K562 (cell line): Measurements from ENCODE around the gene ST3GAL3. TPM values are rescaled to one million over a fixed set of nuclear protein-coding genes. Genes with fewer than 3 reads are reported as not detected.

Experiments
- ARNT ChIP-seq, 2 experiments: fragments of 450-650 bp; IDR thresholded peaks; 2 replicates each; pipeline ENCODE4 v1.6.1; 2016; ENCODE audit warnings: mild to moderate bottlenecking in 1 of 2
- FOXK1 ChIP-seq: sonication (generic); formaldehyde crosslinking; IDR thresholded peaks from 2 replicates; pipeline ENCODE4 v1.8.0; 2022; ENCODE audit warnings: missing genetic modification reagents, mild to moderate bottlenecking, borderline replicate concordance
- HLTF ChIP-seq: fragments of 450-650 bp; IDR thresholded peaks from 2 replicates; pipeline ENCODE4 v1.6.1; 2016
- MBD2 ChIP-seq: sonication (generic); IDR thresholded peaks from 2 replicates; pipeline ENCODE4 v1.6.1; 2016; ENCODE audit warnings: low read depth, borderline replicate concordance
- NR1H2 ChIP-seq: sonication (generic); formaldehyde crosslinking; IDR thresholded peaks from 2 replicates; pipeline ENCODE4 v1.4.0; 2020; ENCODE audit warnings: mild to moderate bottlenecking, missing genetic modification reagents
- PRMT5 ChIP-seq: sonication (generic); formaldehyde crosslinking; IDR thresholded peaks from 2 replicates; pipeline ENCODE4 v1.5.0; 2020; ENCODE audit warnings: missing genetic modification reagents
- PTTG1 ChIP-seq: fragments of 450-650 bp; IDR thresholded peaks from 2 replicates; pipeline ENCODE4 v1.6.1; 2016; ENCODE audit warnings: low read depth, mild to moderate bottlenecking, missing genetic modification characterization, missing compliant biosample characterization
- SETDB1 ChIP-seq: IDR thresholded peaks from one replicate; pipeline ENCODE4 v1.6.1; 2012; ENCODE audit warnings: low read length, control low read depth, inconsistent platforms
- SMAD3 ChIP-seq: fragments of 450-650 bp; formaldehyde crosslinking; conservative IDR thresholded peaks from 2 replicates; pipeline ENCODE4 v1.4.0; 2020; ENCODE audit warnings: mild to moderate bottlenecking
- SMARCB1 ChIP-seq: IDR thresholded peaks from 2 replicates; pipeline ENCODE4 v1.6.1; 2011; ENCODE audit warnings: improper control_type of control experiment, low read depth; ENCODE audit not compliant: insufficient read length
- SNRNP70 ChIP-seq: fragments of 200-400 bp; formaldehyde crosslinking; optimal IDR thresholded peaks from 2 replicates; pipeline ENCODE3; 2017; ENCODE audit warnings: low read depth, low read length
- SRSF3 ChIP-seq: fragments of 200-400 bp; formaldehyde crosslinking; IDR thresholded peaks from 2 replicates; pipeline ENCODE4 v1.6.1; 2016; ENCODE audit warnings: mild to moderate bottlenecking, low read length, moderate library complexity; ENCODE audit not compliant: insufficient read depth
- ZNF24 ChIP-seq: fragments of 450-650 bp; IDR thresholded peaks from 2 replicates; pipeline ENCODE4 v1.6.1; 2016
- ZNF436 ChIP-seq: fragments of 250-450, 450-650 bp; sonication (Bioruptor Pico); formaldehyde crosslinking; IDR thresholded peaks from 2 replicates; pipeline ENCODE4 v1.7.0; 2020; ENCODE audit warnings: mild to moderate bottlenecking
- ZNF561 ChIP-seq: fragments of 450-650 bp; formaldehyde crosslinking; conservative IDR thresholded peaks from 2 replicates; pipeline ENCODE4 v1.4.0; 2020; ENCODE audit warnings: mild to moderate bottlenecking, moderate library complexity
- ZNF57 ChIP-seq: fragments of 450-650 bp; formaldehyde crosslinking; IDR thresholded peaks from 2 replicates; pipeline ENCODE4 v1.4.0; 2020; ENCODE audit warnings: mild to moderate bottlenecking, moderate library complexity
- ZNF699 ChIP-seq: fragments of 250-450 bp; sonication (Bioruptor Pico); IDR thresholded peaks from 2 replicates; pipeline ENCODE4 v1.8.0; 2021; ENCODE audit warnings: mild to moderate bottlenecking, moderate library complexity; ENCODE audit not compliant: insufficient replicate concordance
- ZNF717 ChIP-seq: fragments of 250-450 bp; sonication (Bioruptor Pico); IDR thresholded peaks from 2 replicates; pipeline ENCODE4 v1.5.0; 2021
- ZNF778 ChIP-seq: fragments of 450-650 bp; formaldehyde crosslinking; IDR thresholded peaks from 2 replicates; pipeline ENCODE4 v1.4.0; 2020; ENCODE audit warnings: mild to moderate bottlenecking, moderate library complexity
- polyA plus RNA-seq, 8 experiments: library from polyadenylated mRNA; depleted of rRNA in 4 of 8; stranded (reverse) in 5 of 8; unstranded in 3 of 8; fragments of >200 nt; fragmentation: Nextera tagmentation in 2 of 8; fragmentation: Illumina TruSeq in 1 of 8; extraction: Ambion mirVana in 2 of 8; extraction: Trizol in 1 of 8; gene quantifications; 2 replicates each; pipeline versions ENCODE4 v1.2.1 to v1.2.3, GENCODE V29; 2011 to 2014; ENCODE audit warnings: inconsistent platforms in 1 of 8, missing spikeins in 1 of 8
- total RNA-seq, 7 experiments: library from RNA; depleted of rRNA in 6 of 7; stranded (reverse); fragments of >200 nt in 6 of 7; fragmentation: Illumina TruSeq in 2 of 7; extraction: Trizol in 2 of 7; gene quantifications; 2 replicates each; pipeline versions ENCODE4 v1.2.1 to v1.2.3, GENCODE V29; 2011 to 2021; ENCODE audit warnings: low replicate concordance in 1 of 7
- TF ChIP-seq, protein P1 (sequence below): IDR thresholded peaks from 2 replicates; pipeline ENCODE4 v1.6.1; 2011; ENCODE audit warnings: borderline replicate concordance, low read depth, mild to moderate bottlenecking, moderate library complexity, low read length; ENCODE audit not compliant: insufficient read depth, poor library complexity, severe bottlenecking
- TF ChIP-seq, protein P2 (sequence below): sonication (generic); formaldehyde crosslinking; IDR thresholded peaks from 2 replicates; pipeline ENCODE4 v1.8.0; 2022; ENCODE audit warnings: mild to moderate bottlenecking, missing genetic modification reagents, borderline replicate concordance
- TF ChIP-seq, protein P3 (sequence below): fragments of 200-400 bp; formaldehyde crosslinking; IDR thresholded peaks from 2 replicates; pipeline ENCODE4 v1.6.1; 2017; ENCODE audit warnings: mild to moderate bottlenecking, low read depth, low read length, moderate library complexity

The ST3GAL3 gene
- total and polyA plus RNA-seq, 9 of the 15 experiments (the other 6 are each of a cell fraction or from before 2014, with no cell fraction given): 1.2 to 18.9 (median 11.0) TPM

DNA sequence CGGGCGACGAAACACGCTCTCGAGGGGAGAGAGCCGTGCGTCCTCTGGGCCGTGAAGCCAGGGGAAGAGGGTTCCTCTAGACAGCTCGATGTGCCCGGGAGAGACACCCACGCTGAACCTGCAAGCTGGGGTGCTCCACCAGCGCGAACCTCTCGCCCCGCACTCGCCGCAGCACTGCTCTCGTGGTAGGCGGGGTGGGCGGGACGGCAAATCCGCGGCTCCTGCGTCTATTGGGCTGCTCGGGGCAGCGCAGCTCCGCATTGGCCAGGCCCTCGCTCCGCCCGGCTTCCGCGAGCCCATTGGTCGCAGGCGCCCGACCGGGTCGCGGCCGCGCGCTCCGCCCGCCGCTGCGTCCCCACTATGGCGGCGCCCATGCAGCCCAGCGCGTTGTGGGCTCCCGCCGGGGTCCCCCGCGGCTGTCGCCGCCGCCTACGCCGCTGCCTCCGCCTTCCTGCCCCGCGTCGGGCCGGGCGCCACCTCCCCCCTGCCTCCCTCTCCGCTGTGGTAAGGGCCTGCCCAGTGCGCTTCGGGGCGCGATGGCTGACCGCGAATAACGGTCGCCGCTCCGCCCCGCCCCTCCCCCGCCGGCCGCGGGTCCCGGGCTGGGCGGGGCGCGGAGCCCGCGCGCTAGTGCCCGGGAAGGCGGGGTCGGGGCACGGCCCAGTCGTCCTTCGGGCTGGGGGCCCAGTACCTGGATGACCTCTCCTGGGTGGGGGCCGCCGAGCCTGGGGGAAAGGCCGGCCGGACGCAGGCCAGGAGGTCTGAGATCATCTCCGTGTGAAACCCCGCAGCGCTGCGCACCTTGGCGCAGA is at the start of gene ST3GAL3 (continued):
- 0 out of 2 replicates have a peak, but pooled peaks have one; percentile 90 for TF ChIP-seq ZNF717 (CRISPR knock-in tag)
- TF ChIP-seq, protein P1, sequence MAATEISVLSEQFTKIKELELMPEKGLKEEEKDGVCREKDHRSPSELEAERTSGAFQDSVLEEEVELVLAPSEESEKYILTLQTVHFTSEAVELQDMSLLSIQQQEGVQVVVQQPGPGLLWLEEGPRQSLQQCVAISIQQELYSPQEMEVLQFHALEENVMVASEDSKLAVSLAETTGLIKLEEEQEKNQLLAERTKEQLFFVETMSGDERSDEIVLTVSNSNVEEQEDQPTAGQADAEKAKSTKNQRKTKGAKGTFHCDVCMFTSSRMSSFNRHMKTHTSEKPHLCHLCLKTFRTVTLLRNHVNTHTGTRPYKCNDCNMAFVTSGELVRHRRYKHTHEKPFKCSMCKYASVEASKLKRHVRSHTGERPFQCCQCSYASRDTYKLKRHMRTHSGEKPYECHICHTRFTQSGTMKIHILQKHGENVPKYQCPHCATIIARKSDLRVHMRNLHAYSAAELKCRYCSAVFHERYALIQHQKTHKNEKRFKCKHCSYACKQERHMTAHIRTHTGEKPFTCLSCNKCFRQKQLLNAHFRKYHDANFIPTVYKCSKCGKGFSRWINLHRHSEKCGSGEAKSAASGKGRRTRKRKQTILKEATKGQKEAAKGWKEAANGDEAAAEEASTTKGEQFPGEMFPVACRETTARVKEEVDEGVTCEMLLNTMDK: no peak
- TF ChIP-seq HLTF: no peak; the same call in 1 of the 2 replicates
- TF ChIP-seq, protein P2, sequence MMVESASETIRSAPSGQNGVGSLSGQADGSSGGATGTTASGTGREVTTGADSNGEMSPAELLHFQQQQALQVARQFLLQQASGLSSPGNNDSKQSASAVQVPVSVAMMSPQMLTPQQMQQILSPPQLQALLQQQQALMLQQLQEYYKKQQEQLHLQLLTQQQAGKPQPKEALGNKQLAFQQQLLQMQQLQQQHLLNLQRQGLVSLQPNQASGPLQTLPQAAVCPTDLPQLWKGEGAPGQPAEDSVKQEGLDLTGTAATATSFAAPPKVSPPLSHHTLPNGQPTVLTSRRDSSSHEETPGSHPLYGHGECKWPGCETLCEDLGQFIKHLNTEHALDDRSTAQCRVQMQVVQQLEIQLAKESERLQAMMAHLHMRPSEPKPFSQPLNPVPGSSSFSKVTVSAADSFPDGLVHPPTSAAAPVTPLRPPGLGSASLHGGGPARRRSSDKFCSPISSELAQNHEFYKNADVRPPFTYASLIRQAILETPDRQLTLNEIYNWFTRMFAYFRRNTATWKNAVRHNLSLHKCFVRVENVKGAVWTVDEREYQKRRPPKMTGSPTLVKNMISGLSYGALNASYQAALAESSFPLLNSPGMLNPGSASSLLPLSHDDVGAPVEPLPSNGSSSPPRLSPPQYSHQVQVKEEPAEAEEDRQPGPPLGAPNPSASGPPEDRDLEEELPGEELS (CRISPR knock-in tag): peak; percentile 89; the same call in 1 of the 2 replicates
- TF ChIP-seq ZNF436 (CRISPR knock-in tag): 0 out of 2 replicates have a peak, but pooled peaks have one; percentile 30
- no peak for TF ChIP-seq SMARCB1
- TF ChIP-seq ZNF57 (CRISPR knock-in tag): peak; percentile 52; the same call in 1 of the 2 replicates
- TF ChIP-seq ZNF778 (CRISPR knock-in tag): no peak
- no peak for TF ChIP-seq ARNT (IDR thresholded peaks at IDR 0.05)
- TF ChIP-seq, protein P3, sequence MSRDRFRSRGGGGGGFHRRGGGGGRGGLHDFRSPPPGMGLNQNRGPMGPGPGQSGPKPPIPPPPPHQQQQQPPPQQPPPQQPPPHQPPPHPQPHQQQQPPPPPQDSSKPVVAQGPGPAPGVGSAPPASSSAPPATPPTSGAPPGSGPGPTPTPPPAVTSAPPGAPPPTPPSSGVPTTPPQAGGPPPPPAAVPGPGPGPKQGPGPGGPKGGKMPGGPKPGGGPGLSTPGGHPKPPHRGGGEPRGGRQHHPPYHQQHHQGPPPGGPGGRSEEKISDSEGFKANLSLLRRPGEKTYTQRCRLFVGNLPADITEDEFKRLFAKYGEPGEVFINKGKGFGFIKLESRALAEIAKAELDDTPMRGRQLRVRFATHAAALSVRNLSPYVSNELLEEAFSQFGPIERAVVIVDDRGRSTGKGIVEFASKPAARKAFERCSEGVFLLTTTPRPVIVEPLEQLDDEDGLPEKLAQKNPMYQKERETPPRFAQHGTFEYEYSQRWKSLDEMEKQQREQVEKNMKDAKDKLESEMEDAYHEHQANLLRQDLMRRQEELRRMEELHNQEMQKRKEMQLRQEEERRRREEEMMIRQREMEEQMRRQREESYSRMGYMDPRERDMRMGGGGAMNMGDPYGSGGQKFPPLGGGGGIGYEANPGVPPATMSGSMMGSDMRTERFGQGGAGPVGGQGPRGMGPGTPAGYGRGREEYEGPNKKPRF: no peak
- TF ChIP-seq SMAD3 (CRISPR knock-in tag): no peak
- no peak for TF ChIP-seq ZNF24
- TF ChIP-seq SNRNP70: no peak
- no peak for TF ChIP-seq ZNF561 (CRISPR knock-in tag)
- TF ChIP-seq PTTG1 (tag): no peak
- TF ChIP-seq MBD2: peak; percentile 83; the same call in 1 of the 2 replicates
- TF ChIP-seq PRMT5 (CRISPR knock-in tag): no peak
- TF ChIP-seq ZNF699: no peak
- no peak for TF ChIP-seq SETDB1
- 0 out of 2 replicates have a peak, but pooled peaks have one; percentile 15 for TF ChIP-seq SRSF3
- TF ChIP-seq FOXK1 (CRISPR knock-in tag): 0 out of 2 replicates have a peak, but pooled peaks have one; percentile 35
- no peak for TF ChIP-seq NR1H2
